IMR-90 (cell line): ENCODE measurements around the gene RNF151. TPM values are rescaled to one million over a fixed set of nuclear protein-coding genes. Genes with fewer than 3 reads are reported as not detected.

Source experiments
- ATAC-seq: fragments of 200-7000 bp; cut with Tn5 transposase; 2 replicates; pipeline ENCODE4 v1.9.1; 2020; ENCODE audit warnings: low read depth, mild to moderate bottlenecking, moderate library complexity
- BruUV-seq: library from RNA; stranded (reverse); fragments of 400-500 nt; replicated peaks from 2 replicates; lab custom pipeline; 2021; lab: Mats Ljungman, UMichigan
- CTCF ChIA-PET: fragments of 300-600 bp; formaldehyde crosslinking; extraction: SDS; loops from one replicate; lab custom pipeline; 2021; ENCODE audit warnings: antibody characterized with exemption; lab: Yijun Ruan, JAX
- POLR2A ChIA-PET: fragments of 300-600 bp; sonication (Branson Sonifier 250); formaldehyde crosslinking; loops from one replicate; lab custom pipeline; 2022; ENCODE audit warnings: antibody characterized with exemption; ENCODE audit not compliant: unreplicated experiment; lab: Charles Lee
- DNase-seq: peaks from one replicate; pipeline ENCODE4 v3.0.0; 2013
- H2AFZ ChIP-seq: replicated peaks from 2 replicates; pipeline ENCODE3; 2013; ENCODE audit warnings: low read length, mild to moderate bottlenecking; ENCODE audit not compliant: poor library complexity
- H2AK5ac ChIP-seq: 2 replicates; pipeline ENCODE4 v1.6.1; 2013; ENCODE audit warnings: low read depth, low read length, inconsistent platforms
- H2AK9ac ChIP-seq: replicated peaks from 2 replicates; pipeline ENCODE3; 2013; ENCODE audit warnings: mild to moderate bottlenecking, low read depth, low read length, moderate library complexity; ENCODE audit not compliant: poor library complexity
- H2BK120ac ChIP-seq: 2 replicates; pipeline ENCODE4 v1.6.1; 2013; ENCODE audit warnings: low read depth, low read length, inconsistent platforms
- H2BK15ac ChIP-seq: 3 replicates; pipeline ENCODE4 v1.6.1; 2013; ENCODE audit warnings: low read depth, low read length, inconsistent platforms
- H2BK20ac ChIP-seq: 2 replicates; pipeline ENCODE4 v1.6.1; 2013; ENCODE audit warnings: low read depth, mild to moderate bottlenecking, inconsistent platforms, low read length, moderate library complexity
- H2BK5ac ChIP-seq: 2 replicates; pipeline ENCODE4 v1.6.1; 2013; ENCODE audit warnings: mild to moderate bottlenecking, low read depth, low read length, inconsistent platforms; ENCODE audit not compliant: poor library complexity, severe bottlenecking
- H3K14ac ChIP-seq: replicated peaks from 2 replicates; pipeline ENCODE4 v1.6.1; 2013; ENCODE audit warnings: low read depth, low read length, inconsistent platforms
- H3K18ac ChIP-seq: 2 replicates; pipeline ENCODE4 v1.6.1; 2013; ENCODE audit warnings: low read depth, low read length, control low read depth
- H3K23ac ChIP-seq: 2 replicates; pipeline ENCODE4 v1.6.1; 2013; ENCODE audit warnings: low read depth, low read length, inconsistent platforms
- H3K27ac ChIP-seq: 2 replicates; pipeline ENCODE4 v1.5.1; 2013; ENCODE audit warnings: mild to moderate bottlenecking, control low read depth, low read length; ENCODE audit not compliant: insufficient read depth
- H3K27me3 ChIP-seq: 2 replicates; pipeline ENCODE4 v1.6.1; 2013; ENCODE audit warnings: low read length; ENCODE audit not compliant: control insufficient read depth, insufficient read depth
- H3K36me3 ChIP-seq: 2 replicates; pipeline ENCODE4 v1.6.1; 2013; ENCODE audit warnings: low read length, mixed read lengths; ENCODE audit not compliant: control insufficient read depth, insufficient read depth
- H3K4ac ChIP-seq: 2 replicates; pipeline ENCODE4 v1.6.1; 2013; ENCODE audit warnings: low read depth, low read length, inconsistent platforms
- H3K4me1 ChIP-seq: 2 replicates; pipeline ENCODE4 v1.6.1; 2013; ENCODE audit warnings: low read length, mixed read lengths; ENCODE audit not compliant: control insufficient read depth, insufficient read depth
- H3K4me2 ChIP-seq: 2 replicates; pipeline ENCODE4 v1.6.1; 2013; ENCODE audit warnings: low read depth, mild to moderate bottlenecking, control low read depth, low read length, moderate library complexity
- H3K4me3 ChIP-seq: 2 replicates; pipeline ENCODE4 v1.5.1; 2013; ENCODE audit warnings: low read depth, mild to moderate bottlenecking, control low read depth, low read length, moderate library complexity; ENCODE audit not compliant: insufficient read depth
- H3K56ac ChIP-seq: 2 replicates; pipeline ENCODE4 v1.6.1; 2013; ENCODE audit warnings: low read length, inconsistent platforms; ENCODE audit not compliant: insufficient read depth; ENCODE audit errors: extremely low read depth
- H3K79me1 ChIP-seq, 2 experiments: 2 replicates each; pipeline ENCODE4 v1.6.1; 2013; ENCODE audit warnings: low read length in 2 of 2, inconsistent platforms in 1 of 2, low read depth in 1 of 2
- H3K9ac ChIP-seq: 2 replicates; pipeline ENCODE4 v1.6.1; 2013; ENCODE audit warnings: low read depth, low read length, control low read depth
- H3K9me1 ChIP-seq: 2 replicates; pipeline ENCODE4 v1.6.1; 2013; ENCODE audit warnings: low read length, inconsistent platforms; ENCODE audit not compliant: insufficient read depth
- H3K9me3 ChIP-seq: 2 replicates; pipeline ENCODE4 v1.6.1; 2013; ENCODE audit warnings: low read length; ENCODE audit not compliant: control insufficient read depth, insufficient read depth
- H4K20me1 ChIP-seq: 2 replicates; pipeline ENCODE4 v1.6.1; 2013; ENCODE audit warnings: low read length, inconsistent platforms; ENCODE audit not compliant: insufficient read depth
- H4K5ac ChIP-seq: 2 replicates; pipeline ENCODE4 v1.6.1; 2013; ENCODE audit warnings: mild to moderate bottlenecking, low read depth, low read length, control low read depth
- H4K8ac ChIP-seq, 2 experiments: 2 replicates each; pipeline ENCODE4 v1.6.1; 2013; ENCODE audit warnings: low read depth in 2 of 2, low read length in 2 of 2, control low read depth in 1 of 2, inconsistent platforms in 1 of 2
- H4K91ac ChIP-seq: 2 replicates; pipeline ENCODE4 v1.6.1; 2013; ENCODE audit warnings: low read depth, low read length, inconsistent platforms; ENCODE audit not compliant: insufficient read depth
- RAD21 ChIP-seq: IDR thresholded peaks from 2 replicates; pipeline ENCODE4 v1.6.1; 2012; ENCODE audit warnings: low read length, improper control_type of control experiment
- WGBS, 2 experiments: methylation state at CpG; one replicate each; pipeline versions ENCODE4 v1.1.5 to v1.1.7; 2013; ENCODE audit warnings: missing lambda C conversion rate in 2 of 2; ENCODE audit not compliant: insufficient read length in 1 of 2; ENCODE audit errors: extremely low coverage in 2 of 2; 5-methylcytosine and 5-hydroxymethylcytosine counted together
- dilution Hi-C: fragments of 300-500 bp; cut with HindIII; formaldehyde crosslinking; loops from one replicate; pipeline ENCODE4 v1.14.3; 2018; ENCODE audit warnings: low sequenced_read_pairs; ENCODE audit not compliant: unreplicated experiment
- in situ Hi-C: fragments of 300-500 bp; cut with MboI; formaldehyde crosslinking; loops from 3 replicates; pipeline ENCODE4 v1.14.3; 2019; ENCODE audit warnings: low sequenced_read_pairs, inconsistent platforms, mixed read lengths
- intact Hi-C: fragments of 100-400 bp; cut with micrococcal nuclease; formaldehyde crosslinking; loops from 2 replicates; pipeline ENCODE4 v1.10.0; 2022
- polyA plus RNA-seq, 3 experiments: library from polyadenylated mRNA; depleted of rRNA; stranded (reverse); fragments of >200 nt; gene quantifications; 2 replicates each; pipeline ENCODE4 v1.2.3, GENCODE V29; 2012; ENCODE audit warnings: low replicate concordance in 1 of 3
- total RNA-seq: library from RNA; depleted of rRNA; stranded (reverse); fragments of >200 nt; gene quantifications from 2 replicates; pipeline ENCODE4 v1.2.3, GENCODE V29; 2012

Gene RNF151
- total and polyA plus RNA-seq, 2 of the 4 experiments (the other 2 are of a cell fraction), result not detected

DNA sequence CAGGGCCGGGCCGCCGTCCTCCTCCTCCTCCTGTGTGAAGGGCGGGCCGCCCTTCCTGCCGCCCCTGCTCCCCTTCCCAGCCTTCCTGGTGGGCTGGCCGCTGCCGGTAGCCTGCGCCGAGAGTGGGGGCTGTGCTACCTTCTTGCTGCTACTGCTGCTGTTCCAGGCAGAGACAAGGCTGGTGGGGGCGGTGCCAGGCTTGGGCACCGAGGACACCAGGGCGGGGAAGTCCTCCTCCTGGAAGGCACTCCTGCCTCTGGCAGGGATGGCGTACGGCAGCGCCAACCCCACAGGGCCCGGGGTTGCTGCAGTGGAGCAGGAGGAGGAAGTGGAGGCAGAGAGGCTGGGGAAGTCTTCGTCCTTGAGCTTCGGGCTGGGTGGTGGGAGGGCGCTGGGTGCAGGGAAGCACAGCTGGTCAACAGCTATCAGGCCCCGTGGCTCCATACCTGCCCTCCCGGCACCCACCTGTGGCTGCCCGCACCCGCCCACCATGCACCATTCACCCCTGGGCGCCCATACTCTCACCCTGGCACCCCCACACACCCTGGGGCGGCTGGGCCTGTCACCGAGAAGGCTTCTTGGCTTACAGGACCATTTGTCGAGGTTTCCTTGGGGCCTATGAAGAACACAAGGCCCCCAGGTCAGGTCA lies 33.3 kb downstream of the RNF151 start:
- Histone ChIP-seq H4K5ac (no peak overlapping the region), H2AK5ac (no peak overlapping the region), H3K56ac (no peak overlapping the region), H3K9me3 (no peaks in the 10 kb centered on the region), H3K27me3 (no peaks in the 10 kb centered on the region), H3K4me2 (no peak overlapping the region), H3K36me3 (peaks cover 52% of the 10 kb centered on the region), H4K91ac (no peak overlapping the region), H3K23ac (no peak overlapping the region), H3K14ac (no peak overlapping the region), H2BK5ac (no peak overlapping the region), H2BK15ac (no peak overlapping the region), H3K4me1 (peaks cover 24% of the 10 kb centered on the region), H4K20me1 (peaks cover 49% of the 10 kb centered on the region), H2AFZ (no peak overlapping the region), H3K4me3 (no peak overlapping the region), H3K4ac (no peak overlapping the region), H3K79me1 (peaks cover 10 to 70% of the 10 kb centered on the region in 2 experiments), H3K27ac (no peak overlapping the region), H3K18ac (no peak overlapping the region), H4K8ac (no peak overlapping the region), H2BK120ac (no peak overlapping the region), H2AK9ac (no peak overlapping the region), H2BK20ac (no peak overlapping the region), H3K9me1 (peaks cover 20% of the 10 kb centered on the region), H3K9ac (no peak overlapping the region)
- in situ Hi-C loops (no loop called here), intact Hi-C loops (loop anchor here (5.0 kb wide), 1 partner anchor 142 kb away; no protein-coding TSS in a partner anchor), dilution Hi-C loops (no loop called here)
- TF ChIP-seq RAD21, result no peak
- ATAC-seq (no peak), DNase-seq (no peak)
- no TSS peak for BruUV-seq
- ChIA-PET POLR2A (no interaction called here), CTCF (interaction anchor here (0.8 kb wide), 1 partner anchor 141 kb away, joined by 5 read pairs; no protein-coding TSS in a partner anchor)
- WGBS, 2 experiments, result 95% methylated on average over 11 of the region's 28 CpGs; no CpG with 5 or more reads in 1 of the 2 experiments
